ENCODE results near the gene IL4I1.

IL4I1 gene

GRCh38 chr19:49929611-49930482, 33.2 kb upstream of the IL4I1 start:
- no peak; the same call in 1 of the 2 replicates for TF ChIP-seq TAF1 (IDR thresholded peaks at IDR 0.05; ENCODE audit: low read depth)
- TF ChIP-seq TEAD4 (IDR thresholded peaks at IDR 0.05) = no peak; the same call in 1 of the 2 replicates
- TF ChIP-seq TCF12 (IDR thresholded peaks at IDR 0.05; ENCODE audit: low read depth) = peak; percentile 67
- peak; percentile 67 for TF ChIP-seq NFIC (IDR thresholded peaks at IDR 0.05)
- TF ChIP-seq ZBTB7A (IDR thresholded peaks at IDR 0.05; ENCODE audit: low read depth) = no peak
- TF ChIP-seq MAX (IDR thresholded peaks at IDR 0.05) = peak; percentile 98
- 0 out of 2 replicates have a peak, but pooled peaks have one; percentile 18 for TF ChIP-seq USF1 (IDR thresholded peaks at IDR 0.05)
- peak; percentile 3; the same call in 1 of the 2 replicates for TF ChIP-seq CREB1 (IDR thresholded peaks at IDR 0.05; ENCODE audit: low read depth)

GRCh38 chr19:49929121-49929610, 32.5 kb upstream of the IL4I1 start, which contains the start of the genes ATF5 and NUP62:
Gene ATF5, plus strand, starts transcription at chr19:49929205. Its CDS starts 1,646 bp downstream, at chr19:49930851.
Gene NUP62, minus strand, starts transcription at chr19:49929504. Its CDS starts 19,697 bp downstream, at chr19:49909807.
- TF ChIP-seq ZBTB7A (IDR thresholded peaks at IDR 0.05; ENCODE audit: low read depth) = peak; percentile 47; the same call in 1 of the 2 replicates
- TF ChIP-seq TAF1 (IDR thresholded peaks at IDR 0.05; ENCODE audit: low read depth) = peak; percentile 85
- no peak for TF ChIP-seq RAD21 (IDR thresholded peaks at IDR 0.05; ENCODE audit: low read depth)
- peak; percentile 46 for TF ChIP-seq USF1 (IDR thresholded peaks at IDR 0.05)
- no peak for TF ChIP-seq NFIC (IDR thresholded peaks at IDR 0.05)
- TF ChIP-seq CREB1 (IDR thresholded peaks at IDR 0.05; ENCODE audit: low read depth) = 0 out of 2 replicates have a peak, but pooled peaks have one; percentile 11
- 0 out of 2 replicates have a peak, but pooled peaks have one; percentile 1 for TF ChIP-seq EGR1 (IDR thresholded peaks at IDR 0.05)
- peak; percentile 98 for TF ChIP-seq MAX (IDR thresholded peaks at IDR 0.05)
- TF ChIP-seq, protein P1, sequence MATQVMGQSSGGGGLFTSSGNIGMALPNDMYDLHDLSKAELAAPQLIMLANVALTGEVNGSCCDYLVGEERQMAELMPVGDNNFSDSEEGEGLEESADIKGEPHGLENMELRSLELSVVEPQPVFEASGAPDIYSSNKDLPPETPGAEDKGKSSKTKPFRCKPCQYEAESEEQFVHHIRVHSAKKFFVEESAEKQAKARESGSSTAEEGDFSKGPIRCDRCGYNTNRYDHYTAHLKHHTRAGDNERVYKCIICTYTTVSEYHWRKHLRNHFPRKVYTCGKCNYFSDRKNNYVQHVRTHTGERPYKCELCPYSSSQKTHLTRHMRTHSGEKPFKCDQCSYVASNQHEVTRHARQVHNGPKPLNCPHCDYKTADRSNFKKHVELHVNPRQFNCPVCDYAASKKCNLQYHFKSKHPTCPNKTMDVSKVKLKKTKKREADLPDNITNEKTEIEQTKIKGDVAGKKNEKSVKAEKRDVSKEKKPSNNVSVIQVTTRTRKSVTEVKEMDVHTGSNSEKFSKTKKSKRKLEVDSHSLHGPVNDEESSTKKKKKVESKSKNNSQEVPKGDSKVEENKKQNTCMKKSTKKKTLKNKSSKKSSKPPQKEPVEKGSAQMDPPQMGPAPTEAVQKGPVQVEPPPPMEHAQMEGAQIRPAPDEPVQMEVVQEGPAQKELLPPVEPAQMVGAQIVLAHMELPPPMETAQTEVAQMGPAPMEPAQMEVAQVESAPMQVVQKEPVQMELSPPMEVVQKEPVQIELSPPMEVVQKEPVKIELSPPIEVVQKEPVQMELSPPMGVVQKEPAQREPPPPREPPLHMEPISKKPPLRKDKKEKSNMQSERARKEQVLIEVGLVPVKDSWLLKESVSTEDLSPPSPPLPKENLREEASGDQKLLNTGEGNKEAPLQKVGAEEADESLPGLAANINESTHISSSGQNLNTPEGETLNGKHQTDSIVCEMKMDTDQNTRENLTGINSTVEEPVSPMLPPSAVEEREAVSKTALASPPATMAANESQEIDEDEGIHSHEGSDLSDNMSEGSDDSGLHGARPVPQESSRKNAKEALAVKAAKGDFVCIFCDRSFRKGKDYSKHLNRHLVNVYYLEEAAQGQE (IDR thresholded peaks at IDR 0.05; ENCODE audit: low read depth) = 0 out of 2 replicates have a peak, but pooled peaks have one; percentile 18
- TF ChIP-seq EP300 (IDR thresholded peaks at IDR 0.05; ENCODE audit: borderline replicate concordance) = no peak
- TF ChIP-seq TEAD4 (IDR thresholded peaks at IDR 0.05) = peak; percentile 30
- peak; percentile 53 for TF ChIP-seq YY1 (IDR thresholded peaks at IDR 0.05; ENCODE audit: low read depth)
- peak; percentile 81 for TF ChIP-seq TCF12 (IDR thresholded peaks at IDR 0.05; ENCODE audit: low read depth)
- TF ChIP-seq FOXM1 (IDR thresholded peaks at IDR 0.05; ENCODE audit: borderline replicate concordance, low read depth) = no peak
- no peak for TF ChIP-seq CEBPB (IDR thresholded peaks at IDR 0.05)

GRCh38 chr19:49927526-49928264, 31.0 kb upstream of the IL4I1 start:
- TF ChIP-seq EP300 (IDR thresholded peaks at IDR 0.05; ENCODE audit: borderline replicate concordance) (no peak), RAD21 (IDR thresholded peaks at IDR 0.05; ENCODE audit: low read depth) (no peak), YY1 (IDR thresholded peaks at IDR 0.05; ENCODE audit: low read depth) (no peak), USF1 (IDR thresholded peaks at IDR 0.05) (no peak), EGR1 (IDR thresholded peaks at IDR 0.05) (no peak), CEBPB (IDR thresholded peaks at IDR 0.05) (no peak), NFIC (IDR thresholded peaks at IDR 0.05) (no peak), TCF12 (IDR thresholded peaks at IDR 0.05; ENCODE audit: low read depth) (no peak), ZBTB7A (IDR thresholded peaks at IDR 0.05; ENCODE audit: low read depth) (no peak), TEAD4 (IDR thresholded peaks at IDR 0.05) (no peak), FOXM1 (IDR thresholded peaks at IDR 0.05; ENCODE audit: borderline replicate concordance, low read depth) (no peak), TAF1 (IDR thresholded peaks at IDR 0.05; ENCODE audit: low read depth) (no peak), CREB1 (IDR thresholded peaks at IDR 0.05; ENCODE audit: low read depth) (no peak), MAX (IDR thresholded peaks at IDR 0.05) (no peak)
- TF ChIP-seq, protein P1 (IDR thresholded peaks at IDR 0.05; ENCODE audit: low read depth) = no peak

GRCh38 chr19:49926515-49926914, 29.8 kb upstream of the IL4I1 start:
- TF ChIP-seq EP300 (IDR thresholded peaks at IDR 0.05; ENCODE audit: borderline replicate concordance) (no peak), EGR1 (IDR thresholded peaks at IDR 0.05) (no peak), RAD21 (IDR thresholded peaks at IDR 0.05; ENCODE audit: low read depth) (no peak), YY1 (IDR thresholded peaks at IDR 0.05; ENCODE audit: low read depth) (no peak), TCF12 (IDR thresholded peaks at IDR 0.05; ENCODE audit: low read depth) (no peak), TEAD4 (IDR thresholded peaks at IDR 0.05) (no peak), CEBPB (IDR thresholded peaks at IDR 0.05) (no peak), MAX (IDR thresholded peaks at IDR 0.05) (no peak), FOXM1 (IDR thresholded peaks at IDR 0.05; ENCODE audit: borderline replicate concordance, low read depth) (no peak), USF1 (IDR thresholded peaks at IDR 0.05) (no peak), CREB1 (IDR thresholded peaks at IDR 0.05; ENCODE audit: low read depth) (no peak), TAF1 (IDR thresholded peaks at IDR 0.05; ENCODE audit: low read depth) (no peak), ZBTB7A (IDR thresholded peaks at IDR 0.05; ENCODE audit: low read depth) (no peak), NFIC (IDR thresholded peaks at IDR 0.05) (no peak)
- TF ChIP-seq, protein P1 (IDR thresholded peaks at IDR 0.05; ENCODE audit: low read depth) = no peak

Data from Ishikawa (cell line).